SHP77 treated with DMSO at 0.1 percent for 48 hours (cell line): ENCODE data around the gene GOLGA8B.
"Not testable (repeated sequence)": the region's sequence is repeated elsewhere in the genome, so short reads cannot be mapped to it uniquely, and the experiment has no call there.

Experiments used
- DNase-seq: peaks from one replicate; lab custom pipeline; 2025; lab: John Stamatoyannopoulos, UW

GOLGA8B gene

DNA sequence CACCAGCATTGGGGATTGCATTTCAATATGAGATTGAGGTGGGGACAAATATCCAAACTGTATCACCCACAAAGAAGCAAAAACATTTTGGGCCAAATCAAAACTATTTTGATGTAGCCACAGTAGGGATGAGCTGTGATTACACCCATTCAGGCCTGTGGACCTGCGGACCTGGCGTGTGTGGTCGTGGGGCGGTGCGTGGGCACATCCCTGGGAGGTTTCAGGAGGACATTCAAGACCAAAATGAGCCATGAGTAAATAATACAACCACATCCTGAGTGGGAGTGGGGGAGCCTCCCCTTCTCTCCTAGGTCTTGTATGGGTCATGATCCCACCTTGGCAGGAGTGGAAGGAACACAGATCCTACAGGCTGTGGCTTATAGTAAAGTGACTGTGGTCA is 23.7 kb downstream of the GOLGA8B start:
- not testable (repeated sequence) for DNase-seq

DNA sequence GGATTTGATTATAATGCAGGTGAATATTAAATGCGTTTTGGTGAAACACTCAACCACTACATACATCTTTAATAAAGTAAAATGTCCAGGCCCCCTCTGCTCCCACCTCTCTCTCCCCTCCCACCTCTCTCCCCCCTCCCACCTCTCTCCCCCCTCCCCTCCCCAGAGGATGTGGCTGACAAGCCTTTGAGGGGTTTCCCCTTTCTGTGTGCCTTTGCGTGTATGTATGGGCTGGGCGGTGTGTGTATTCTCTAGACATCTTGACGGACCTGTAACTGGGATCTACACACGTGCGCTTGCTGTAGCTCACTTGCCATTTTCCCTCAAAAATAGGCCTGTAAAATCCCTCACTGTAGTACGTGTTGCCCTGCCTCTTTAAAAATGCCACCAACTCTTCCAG is 28.3 kb downstream of the GOLGA8B start:
- DNase-seq = not testable (repeated sequence)

DNA sequence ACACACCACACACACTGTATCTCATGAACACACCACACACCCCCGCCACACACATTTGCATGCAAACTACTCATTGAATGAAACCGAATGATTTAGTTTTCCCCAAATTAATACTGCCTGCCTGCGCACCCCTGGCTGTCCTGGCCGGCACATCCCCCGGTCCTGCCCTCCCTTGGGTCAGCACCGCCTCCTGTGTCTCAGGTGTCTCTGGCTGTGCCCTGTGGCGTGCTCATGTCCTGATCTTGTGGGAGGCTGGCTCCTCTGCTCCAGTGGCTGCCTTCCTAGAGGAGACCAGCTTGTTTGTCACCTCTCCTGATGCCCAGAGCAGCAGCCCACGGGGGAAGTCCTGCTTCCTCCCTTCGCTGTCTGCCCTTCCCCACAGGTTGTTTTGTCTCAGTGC is 28.7 kb downstream of the GOLGA8B start:
- DNase-seq = not testable (repeated sequence)

DNA sequence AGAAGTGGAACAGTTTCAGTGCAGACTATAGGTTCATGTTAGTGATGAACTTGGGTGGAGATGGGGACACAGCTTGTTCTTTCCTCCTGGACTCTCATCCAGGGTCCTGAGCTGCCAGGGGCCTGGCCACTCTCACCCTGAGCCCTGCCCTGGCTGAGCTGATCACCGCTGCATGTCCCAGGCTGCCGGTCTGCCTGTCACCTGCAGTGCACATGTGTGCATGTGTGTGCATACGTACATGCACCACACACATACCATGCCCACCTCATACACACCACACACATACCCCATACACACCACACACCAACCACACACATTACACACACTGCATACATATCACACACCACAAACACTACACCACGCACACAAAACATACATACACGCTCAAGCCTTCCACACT is 29.3 kb downstream of the GOLGA8B start:
- DNase-seq = not testable (repeated sequence)

DNA sequence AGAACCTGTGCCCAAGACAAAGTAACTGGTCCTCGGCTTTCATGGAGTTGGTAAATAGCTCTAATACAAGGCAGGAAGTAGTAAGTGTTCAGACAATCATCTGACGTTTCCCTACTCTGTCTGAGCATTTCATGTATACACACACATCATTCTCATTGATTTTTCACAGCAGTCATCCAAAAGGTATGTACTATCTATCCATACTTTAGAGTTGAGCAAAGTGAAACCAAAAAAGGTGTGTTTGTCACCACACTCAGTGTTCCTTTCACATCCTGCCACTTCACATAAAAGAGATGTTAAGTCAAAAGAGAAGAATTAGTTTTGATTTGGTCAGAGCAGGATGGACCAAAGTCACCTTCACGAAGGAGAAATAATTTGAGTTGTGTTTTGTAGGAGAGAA is 33.3 kb downstream of the GOLGA8B start:
- DNase-seq = not testable (repeated sequence)

DNA sequence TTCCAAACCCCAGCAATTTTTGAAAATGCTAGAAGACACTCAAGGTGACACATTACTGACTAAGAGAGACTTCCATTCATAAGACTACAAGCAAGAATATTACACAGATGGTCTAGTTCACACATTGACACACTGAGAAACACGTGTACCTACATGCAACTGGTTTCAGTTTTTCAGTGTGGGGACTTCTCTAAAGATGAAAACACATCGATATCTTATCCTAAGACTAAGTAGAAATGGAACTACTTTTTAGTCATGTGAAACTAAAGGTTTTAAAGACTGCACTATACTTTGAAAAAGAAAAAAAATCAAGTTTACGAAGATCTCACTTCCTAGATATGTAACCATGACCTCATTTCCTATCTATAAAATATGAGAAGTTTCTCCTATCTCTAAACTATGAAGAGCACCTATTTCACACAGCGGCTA is 34.1 kb downstream of the GOLGA8B start:
- DNase-seq = not testable (repeated sequence)

DNA sequence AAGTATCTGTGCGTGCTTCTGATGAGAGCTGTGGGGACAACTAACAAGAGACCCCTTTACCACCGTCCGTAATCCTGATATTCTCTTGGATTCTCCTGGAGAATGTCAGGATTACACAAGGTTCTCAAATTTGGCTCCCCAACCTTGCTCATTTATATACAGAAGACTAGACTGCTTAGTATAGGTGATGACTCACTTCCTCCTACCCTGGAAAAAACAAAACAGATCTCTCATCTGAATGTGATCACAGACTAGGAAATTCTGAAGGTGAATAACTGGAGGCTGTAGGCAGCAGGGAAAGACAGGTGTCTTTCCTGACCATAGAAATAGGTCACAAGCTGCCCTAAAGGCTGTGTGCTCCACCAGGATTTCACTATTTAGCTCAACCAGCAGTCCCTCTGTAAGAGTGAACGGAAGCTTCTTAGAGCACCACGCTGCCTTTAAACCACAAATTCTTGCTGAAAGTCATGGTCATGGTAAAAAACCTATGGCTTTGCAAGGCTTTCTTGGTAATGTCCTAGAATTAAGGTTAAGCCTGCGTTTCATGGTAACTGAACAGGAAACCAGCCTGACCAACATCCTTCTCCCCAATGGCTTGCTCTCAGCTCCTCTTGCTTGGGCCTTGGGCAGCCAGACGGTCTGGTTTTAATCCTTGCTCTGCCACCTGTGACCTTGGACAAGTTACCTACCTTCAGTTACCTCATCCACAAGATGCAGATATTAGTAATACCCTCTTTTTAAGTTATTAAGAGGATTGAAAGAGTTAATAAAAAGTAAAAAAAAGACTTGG is 39.4 kb downstream of the GOLGA8B start:
- DNase-seq = not testable (repeated sequence)

DNA sequence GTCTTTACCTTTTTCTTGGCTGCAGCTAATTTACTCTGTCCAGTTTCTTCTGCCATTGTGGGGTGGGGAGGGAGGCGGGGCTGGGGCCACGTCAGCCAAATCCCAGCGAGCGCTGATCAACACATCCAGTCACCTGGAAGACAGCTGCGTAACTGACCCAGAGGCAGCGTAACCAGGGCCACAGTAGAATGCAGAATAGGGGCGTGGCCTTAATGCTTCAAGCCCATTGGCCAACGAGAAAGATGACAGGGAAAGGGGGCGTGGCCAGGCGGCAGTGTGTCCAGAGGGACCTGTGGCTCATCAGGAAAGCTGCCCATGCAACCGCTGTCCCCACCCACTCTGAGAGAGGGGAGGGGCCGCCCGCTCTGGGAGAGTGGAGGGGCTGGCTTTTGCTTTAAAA is 47.6 kb downstream of the GOLGA8B start:
- not testable (repeated sequence) for DNase-seq
